D721Med (cell line): ENCODE measurements around the gene WDR89.
"Not testable (repeated sequence)": the region's sequence is repeated elsewhere in the genome, so short reads cannot be mapped to it uniquely, and the experiment has no call there.

Source experiments
- DNase-seq: peaks from one replicate; pipeline ENCODE4 v3.0.0; 2011; ENCODE audit warnings: low spot score; ENCODE audit not compliant: insufficient read length
- FAIRE-seq: peaks from 2 replicates; lab custom pipeline; 2011; peaks lifted over from hg19 to GRCh38; lab: Jason Lieb, UNC
- TF ChIP-seq, protein P1 (sequence below): IDR thresholded peaks from 2 replicates; pipeline ENCODE4 v1.5.1; 2012; ENCODE audit warnings: mild to moderate bottlenecking, control low read depth; ENCODE audit not compliant: insufficient read depth; ENCODE audit errors: missing control alignments

WDR89 gene

DNA sequence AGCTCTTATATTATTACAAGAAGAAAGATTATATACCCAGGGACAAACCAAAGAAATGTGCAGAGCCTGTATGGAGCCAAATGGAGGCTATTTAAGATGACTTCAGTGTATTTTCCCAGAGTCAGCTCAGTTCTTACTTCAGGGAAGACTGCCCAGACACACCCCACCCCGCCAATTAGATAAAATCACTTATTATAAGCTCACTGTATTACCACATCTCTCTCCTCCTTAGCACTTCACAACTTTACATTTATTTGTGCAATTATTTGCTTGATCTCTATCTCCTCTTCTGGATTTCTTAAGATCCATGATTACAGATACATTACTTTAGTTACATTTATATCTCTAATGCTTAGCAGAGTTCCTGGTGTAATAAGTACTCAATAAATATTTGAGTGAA is 24.7 kb upstream of the WDR89 start:
- FAIRE-seq: no peak
- TF ChIP-seq, protein P1, sequence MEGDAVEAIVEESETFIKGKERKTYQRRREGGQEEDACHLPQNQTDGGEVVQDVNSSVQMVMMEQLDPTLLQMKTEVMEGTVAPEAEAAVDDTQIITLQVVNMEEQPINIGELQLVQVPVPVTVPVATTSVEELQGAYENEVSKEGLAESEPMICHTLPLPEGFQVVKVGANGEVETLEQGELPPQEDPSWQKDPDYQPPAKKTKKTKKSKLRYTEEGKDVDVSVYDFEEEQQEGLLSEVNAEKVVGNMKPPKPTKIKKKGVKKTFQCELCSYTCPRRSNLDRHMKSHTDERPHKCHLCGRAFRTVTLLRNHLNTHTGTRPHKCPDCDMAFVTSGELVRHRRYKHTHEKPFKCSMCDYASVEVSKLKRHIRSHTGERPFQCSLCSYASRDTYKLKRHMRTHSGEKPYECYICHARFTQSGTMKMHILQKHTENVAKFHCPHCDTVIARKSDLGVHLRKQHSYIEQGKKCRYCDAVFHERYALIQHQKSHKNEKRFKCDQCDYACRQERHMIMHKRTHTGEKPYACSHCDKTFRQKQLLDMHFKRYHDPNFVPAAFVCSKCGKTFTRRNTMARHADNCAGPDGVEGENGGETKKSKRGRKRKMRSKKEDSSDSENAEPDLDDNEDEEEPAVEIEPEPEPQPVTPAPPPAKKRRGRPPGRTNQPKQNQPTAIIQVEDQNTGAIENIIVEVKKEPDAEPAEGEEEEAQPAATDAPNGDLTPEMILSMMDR: no peak
- DNase-seq: no peak

DNA sequence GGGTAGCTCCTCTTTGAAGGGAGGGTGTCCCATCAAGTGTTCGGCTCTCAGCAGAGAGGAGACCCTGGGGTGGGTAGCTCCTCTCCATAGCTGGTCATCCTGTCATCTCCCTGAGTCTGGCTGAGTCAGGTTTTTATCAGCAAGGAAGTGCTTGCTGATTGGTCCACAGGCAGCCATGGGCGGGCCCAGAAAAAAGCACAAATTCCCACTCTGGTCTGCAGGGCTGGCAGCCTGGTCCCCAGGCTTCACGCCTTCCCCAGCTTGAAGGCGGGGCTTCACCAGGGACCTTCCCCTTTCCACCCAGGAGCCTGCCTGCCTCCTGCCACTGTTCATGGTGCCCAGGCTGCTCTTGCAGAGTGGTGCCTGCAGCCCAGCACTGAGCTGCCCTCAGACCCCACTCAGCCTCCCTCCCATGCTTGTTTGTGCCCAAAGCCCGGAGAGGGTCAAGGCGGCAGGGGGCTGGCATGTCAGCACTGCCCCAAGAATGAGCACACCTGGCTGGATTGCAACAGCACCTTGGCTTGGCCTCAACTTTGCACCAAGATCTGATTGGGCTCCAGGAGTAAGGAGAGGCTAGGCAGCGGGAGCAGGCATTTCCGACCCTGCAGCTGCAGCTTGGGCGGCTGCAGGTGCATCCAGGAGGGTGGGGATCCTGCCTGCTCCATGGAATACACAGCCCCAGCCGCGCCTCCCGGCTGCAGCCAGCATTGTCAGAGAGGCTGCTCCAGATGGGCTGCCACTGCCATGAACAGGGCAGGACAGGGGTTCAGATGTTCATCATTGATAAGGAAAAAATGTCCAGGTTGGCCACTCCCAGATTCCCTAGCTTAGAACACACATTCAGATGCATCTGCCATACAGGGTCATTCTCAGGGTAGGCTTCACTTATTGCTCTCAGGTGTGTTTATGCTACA is 22.0 kb upstream of the WDR89 start:
- FAIRE-seq (no peak), DNase-seq (no peak)
- TF ChIP-seq, protein P1: no peak

DNA sequence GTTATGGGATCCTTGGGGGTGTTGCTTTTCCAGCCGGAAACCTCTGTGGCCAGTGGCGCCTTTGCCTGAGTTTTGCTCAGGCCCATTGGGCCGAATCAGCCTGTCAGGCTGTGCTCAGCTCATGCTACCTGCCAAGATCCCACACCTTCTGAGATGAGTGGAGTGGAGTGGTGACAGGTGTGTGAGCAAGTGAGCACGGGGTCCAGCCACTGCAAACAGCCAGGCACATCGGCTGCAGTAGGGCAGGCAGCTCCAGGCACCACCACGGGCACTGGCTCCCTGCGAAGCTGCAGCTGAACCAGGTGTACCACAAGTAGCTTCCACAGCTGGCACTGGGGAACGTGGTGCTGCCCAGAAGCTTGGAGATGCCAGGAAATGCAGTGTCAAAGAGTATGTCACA is 21.1 kb upstream of the WDR89 start:
- FAIRE-seq (no peak), DNase-seq (no peak)
- TF ChIP-seq, protein P1: no peak

DNA sequence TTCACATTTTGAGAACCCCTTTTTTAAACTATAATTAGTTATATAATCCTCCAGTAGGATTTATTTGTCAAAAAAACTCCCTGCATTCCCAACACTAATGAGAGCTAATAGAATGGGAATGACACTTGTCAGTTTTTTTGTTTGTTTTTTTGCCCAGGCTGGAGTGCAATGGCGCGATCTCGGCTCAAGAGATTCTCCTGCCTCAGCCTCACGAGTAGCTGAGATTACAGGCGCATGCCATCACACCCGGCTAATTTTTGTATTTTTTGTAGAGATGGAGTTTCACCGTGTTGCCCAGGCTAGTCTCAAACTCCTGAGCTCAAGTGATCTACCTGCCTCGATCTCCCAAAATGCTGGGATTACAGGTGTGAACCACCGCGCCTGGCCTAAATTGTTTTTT is 20.2 kb upstream of the WDR89 start:
- DNase-seq, FAIRE-seq: not testable (repeated sequence)

DNA sequence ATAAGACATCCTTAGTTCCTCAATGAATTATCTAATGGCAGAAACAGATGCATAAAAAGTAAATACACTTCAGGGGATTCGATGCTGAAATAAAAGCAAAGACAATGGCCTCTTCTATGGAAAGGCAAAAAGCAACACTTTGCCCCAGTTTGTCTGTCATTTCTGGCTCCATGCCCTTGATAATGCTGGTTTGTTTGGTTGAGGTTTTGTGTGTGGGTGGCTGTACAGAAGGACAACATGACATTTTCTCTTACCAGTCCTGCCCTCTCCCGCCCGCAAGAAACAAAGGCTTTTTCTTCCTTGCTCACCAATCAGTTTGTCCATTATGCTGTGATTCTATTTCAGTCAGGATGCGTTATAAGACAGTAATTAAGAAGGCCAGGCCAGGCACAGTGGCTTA is 18.1 kb upstream of the WDR89 start:
- FAIRE-seq: no peak
- TF ChIP-seq, protein P1: no peak
- DNase-seq: no peak

DNA sequence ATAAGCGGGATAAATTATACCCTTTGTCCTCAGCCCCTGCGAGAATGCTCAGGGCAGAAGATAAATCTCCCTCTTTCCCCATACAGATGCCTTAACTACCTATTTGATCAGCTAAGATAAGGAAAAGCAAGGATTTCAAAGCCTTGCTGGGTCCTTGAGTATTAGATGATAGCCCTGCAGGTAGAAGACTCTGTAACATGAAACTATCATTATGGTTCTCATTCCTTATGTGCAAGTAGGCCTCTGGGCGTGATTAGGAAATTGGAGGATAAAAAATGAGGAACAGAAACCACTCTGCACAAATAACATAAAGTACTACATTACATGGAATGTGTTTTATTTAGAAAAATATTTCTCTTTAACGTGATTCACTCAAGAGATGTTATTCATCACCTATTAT is 14.5 kb upstream of the WDR89 start:
- DNase-seq: no peak
- no peak for FAIRE-seq
- TF ChIP-seq, protein P1: no peak

DNA sequence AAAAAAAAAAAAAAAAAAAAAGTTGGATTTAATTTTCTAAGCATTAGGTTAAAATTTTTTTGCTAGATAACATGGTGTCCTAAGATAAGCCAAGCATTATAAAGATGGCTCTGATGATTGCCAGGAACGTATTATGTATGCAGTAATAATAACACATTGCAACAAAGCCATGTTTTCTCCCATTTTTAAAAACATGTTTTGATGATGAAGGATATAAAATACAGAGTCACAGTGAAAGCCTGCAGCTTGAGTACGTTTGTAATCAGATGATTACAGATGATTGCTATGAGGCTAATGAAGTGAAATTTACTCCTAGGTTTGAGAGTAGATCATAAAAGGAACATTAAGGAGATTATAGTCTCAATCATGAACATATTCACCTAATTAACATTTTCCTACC is 13.3 kb upstream of the WDR89 start:
- FAIRE-seq: no peak
- no peak for DNase-seq

More for the DNA sequence above, 13.3 kb upstream of the WDR89 start:
- TF ChIP-seq, protein P1: no peak
